Bronchial epithelial cell (primary cell): Measurements from ENCODE around the gene NEUROD2. TPM values are rescaled to one million over a fixed set of nuclear protein-coding genes. Genes with fewer than 3 reads are reported as not detected.
"Not testable (repeated sequence)": the region's sequence is repeated elsewhere in the genome, so short reads cannot be mapped to it uniquely, and the experiment has no call there.

Experiments used
- DNase-seq: peaks from one replicate; pipeline ENCODE4 v3.0.0-alpha.2; 2010; ENCODE audit warnings: low read depth
- FAIRE-seq: peaks from 2 replicates; lab custom pipeline; 2011; peaks lifted over from hg19 to GRCh38; lab: Jason Lieb, UNC
- H3K27me3 ChIP-seq: 2 replicates; pipeline ENCODE4 v1.5.1; 2011; ENCODE audit warnings: low read length; ENCODE audit not compliant: control insufficient read depth, insufficient read depth
- H3K36me3 ChIP-seq: 2 replicates; pipeline ENCODE4 v1.5.1; 2011; ENCODE audit warnings: low read length; ENCODE audit not compliant: control insufficient read depth, insufficient read depth
- H3K4me3 ChIP-seq: 2 replicates; pipeline ENCODE4 v1.5.1; 2011; ENCODE audit warnings: mild to moderate bottlenecking, low read depth, low read length, control low read depth
- CTCF ChIP-seq: IDR thresholded peaks from 2 replicates; pipeline ENCODE4 v1.5.1; 2011; ENCODE audit warnings: mild to moderate bottlenecking, moderate library complexity, low read length, control low read depth, inconsistent platforms; ENCODE audit not compliant: insufficient read depth, severe bottlenecking
- total RNA-seq: library from RNA; depleted of rRNA; stranded (reverse); fragments of >200 nt; gene quantifications from 2 replicates; pipeline ENCODE4 v1.2.1, GENCODE V29; 2014

The NEUROD2 gene
- total RNA-seq, 1 donor from 2014 or later, result not detected

- H3K27me3 ChIP-seq, result peaks cover 20% of the 10 kb centered on the region
- DNase-seq (peak; percentile 56), FAIRE-seq (no peak)
- H3K36me3 ChIP-seq, result no peaks in the 10 kb centered on the region
- H3K4me3 ChIP-seq, result no peak overlapping the region
- no peak for TF ChIP-seq CTCF
These were observed 15.5 kb downstream of the NEUROD2 start for GRCh38 chr17:39591958-39592954.

- not testable (repeated sequence) for FAIRE-seq, H3K36me3 ChIP-seq, H3K27me3 ChIP-seq, H3K4me3 ChIP-seq
- peak; percentile 66 for DNase-seq
These were observed 17.5 kb downstream of the NEUROD2 start for GRCh38 chr17:39590180-39590579.

- no peak for DNase-seq
- H3K4me3 ChIP-seq, result no peak overlapping the region
- peaks cover 4% of the 10 kb centered on the region for H3K27me3 ChIP-seq
- no peak for FAIRE-seq
- TF ChIP-seq CTCF, result no peak
- no peaks in the 10 kb centered on the region for H3K36me3 ChIP-seq
These were observed 25.1 kb downstream of the NEUROD2 start for GRCh38 chr17:39582658-39583057.

- no peak for TF ChIP-seq CTCF
- DNase-seq, result no peak
- no peaks in the 10 kb centered on the region for H3K36me3 ChIP-seq
- no peak overlapping the region for H3K4me3 ChIP-seq
- peaks cover 4% of the 10 kb centered on the region for H3K27me3 ChIP-seq
- FAIRE-seq, result no peak
These were observed 26.0 kb downstream of the NEUROD2 start for GRCh38 chr17:39581759-39582085.

GRCh38 chr17:39581071-39581758 lies 26.5 kb downstream of the NEUROD2 start:
- Histone ChIP-seq H3K27me3 (peaks cover 4% of the 10 kb centered on the region), H3K4me3 (no peak overlapping the region), H3K36me3 (no peaks in the 10 kb centered on the region)
- DNase-seq, result no peak
- no peak for FAIRE-seq
- TF ChIP-seq CTCF, result no peak

- Histone ChIP-seq H3K27me3 (peaks cover 8% of the 10 kb centered on the region), H3K4me3 (no peak overlapping the region), H3K36me3 (no peaks in the 10 kb centered on the region)
- TF ChIP-seq CTCF, result no peak
- DNase-seq (no peak), FAIRE-seq (peak; percentile 18)
These were observed 27.6 kb downstream of the NEUROD2 start for GRCh38 chr17:39580082-39580468.
